ENCODE measurements around the gene TUFT1.
"Not testable (repeated sequence)": the region's sequence is repeated elsewhere in the genome, so short reads cannot be mapped to it uniquely, and the experiment has no call there.

The TUFT1 gene

GRCh38 chr1:151512326-151512725 is 27.8 kb upstream of the TUFT1 start:
- DNase-seq (ENCODE audit: extremely low read depth in 1 of 2, low read depth in 1 of 2) = no peak

- DNase-seq (ENCODE audit: extremely low read depth in 1 of 2, low read depth in 1 of 2) = no peak
These were observed 27.1 kb upstream of the TUFT1 start for GRCh38 chr1:151512801-151513625.

GRCh38 chr1:151513626-151514121 is 26.4 kb upstream of the TUFT1 start:
- no peak for DNase-seq (ENCODE audit: extremely low read depth in 1 of 2, low read depth in 1 of 2)

- DNase-seq (ENCODE audit: extremely low read depth in 1 of 2, low read depth in 1 of 2) = no peak
These were observed 25.7 kb upstream of the TUFT1 start for GRCh38 chr1:151514366-151514765.

- DNase-seq (ENCODE audit: extremely low read depth in 1 of 2, low read depth in 1 of 2) = no peak
These were observed 24.8 kb upstream of the TUFT1 start for GRCh38 chr1:151515265-151515664.

- DNase-seq (ENCODE audit: extremely low read depth in 1 of 2, low read depth in 1 of 2) = no peak
These were observed 24.0 kb upstream of the TUFT1 start for GRCh38 chr1:151516031-151516511.

- no peak for DNase-seq (ENCODE audit: extremely low read depth in 1 of 2, low read depth in 1 of 2)
These were observed 21.7 kb upstream of the TUFT1 start for GRCh38 chr1:151518431-151518830.

GRCh38 chr1:151518936-151519335 is 21.2 kb upstream of the TUFT1 start:
- DNase-seq (ENCODE audit: extremely low read depth in 1 of 2, low read depth in 1 of 2) = no peak

GRCh38 chr1:151519667-151520066 is 20.4 kb upstream of the TUFT1 start:
- no peak for DNase-seq (ENCODE audit: extremely low read depth in 1 of 2, low read depth in 1 of 2)

- DNase-seq (ENCODE audit: extremely low read depth in 1 of 2, low read depth in 1 of 2) = no peak
These were observed 19.8 kb upstream of the TUFT1 start for GRCh38 chr1:151520359-151520758.

- not testable (repeated sequence) for DNase-seq (ENCODE audit: extremely low read depth in 1 of 2, low read depth in 1 of 2)
These were observed 17.7 kb upstream of the TUFT1 start for GRCh38 chr1:151522427-151522826.

- no peak for DNase-seq (ENCODE audit: extremely low read depth in 1 of 2, low read depth in 1 of 2)
These were observed 16.8 kb upstream of the TUFT1 start for GRCh38 chr1:151523326-151523725.

- no peak for DNase-seq (ENCODE audit: extremely low read depth in 1 of 2, low read depth in 1 of 2)
These were observed 15.4 kb upstream of the TUFT1 start for GRCh38 chr1:151524736-151525135.

- no peak for DNase-seq (ENCODE audit: extremely low read depth in 1 of 2, low read depth in 1 of 2)
These were observed 13.2 kb upstream of the TUFT1 start for GRCh38 chr1:151526735-151527525.

GRCh38 chr1:151529211-151529702 is 10.9 kb upstream of the TUFT1 start:
- no peak for DNase-seq (ENCODE audit: extremely low read depth in 1 of 2, low read depth in 1 of 2)

GRCh38 chr1:151529781-151530180 is 10.3 kb upstream of the TUFT1 start:
- DNase-seq (ENCODE audit: extremely low read depth in 1 of 2, low read depth in 1 of 2) = no peak

- DNase-seq (ENCODE audit: extremely low read depth in 1 of 2, low read depth in 1 of 2) = no peak
These were observed 9.6 kb upstream of the TUFT1 start for GRCh38 chr1:151530461-151530860.

- DNase-seq (ENCODE audit: extremely low read depth in 1 of 2, low read depth in 1 of 2) = no peak
These were observed 6.2 kb upstream of the TUFT1 start for GRCh38 chr1:151533870-151534269.

GRCh38 chr1:151534662-151535278 is 5.3 kb upstream of the TUFT1 start:
- peak; percentile 36 to 68 for DNase-seq (ENCODE audit: extremely low read depth in 1 of 2, low read depth in 1 of 2)

- DNase-seq (ENCODE audit: extremely low read depth in 1 of 2, low read depth in 1 of 2) = no peak
These were observed 4.5 kb upstream of the TUFT1 start for GRCh38 chr1:151535326-151536271.
